ENCODE data around the gene KRTAP10-1.

DNA sequence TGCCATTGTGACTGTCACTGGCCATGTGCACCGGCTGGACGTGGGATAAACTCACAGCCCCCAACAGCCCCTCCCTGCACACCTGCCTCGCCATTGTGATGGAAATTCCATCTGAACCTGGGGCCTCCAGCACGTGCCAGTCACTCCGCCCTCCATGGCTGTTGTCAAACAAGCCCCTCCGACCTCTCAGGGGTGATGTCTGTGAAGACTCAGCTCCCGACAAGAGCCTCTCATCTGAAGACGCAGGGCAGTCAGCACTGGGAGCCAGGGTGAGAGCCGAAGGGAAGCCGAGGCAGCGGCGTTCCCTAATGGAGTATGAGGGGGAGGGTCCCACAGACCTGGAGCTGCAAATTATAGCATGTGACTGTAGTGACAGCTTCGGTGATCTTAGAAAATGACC is 12.7 kb upstream of the KRTAP10-1 start:
- TF ChIP-seq CHD2 (IDR thresholded peaks at IDR 0.05; ENCODE audit: low read depth, low read length) (no peak), HDAC6 (IDR thresholded peaks at IDR 0.05; ENCODE audit: low read depth, low read length) (no peak), POLR2A (conservative IDR thresholded peaks at IDR 0.05) (no peak), TCF7 (IDR thresholded peaks at IDR 0.05; ENCODE audit: borderline replicate concordance) (no peak), HCFC1 (IDR thresholded peaks at IDR 0.05; ENCODE audit: low read depth, low read length) (no peak), JUND (IDR thresholded peaks at IDR 0.05; ENCODE audit: borderline replicate concordance, low read depth, low read length) (no peak), JUND (tag; IDR thresholded peaks at IDR 0.05; ENCODE audit: borderline replicate concordance, low read depth, low read length) (no peak)

Measured in K562 (cell line).